PC-3 (cell line): ENCODE measurements around the gene ZFHX3. TPM values are rescaled to one million over a fixed set of nuclear protein-coding genes. Genes with fewer than 3 reads are reported as not detected.

Experiments used
- ATAC-seq: fragments of 200-7000 bp; cut with Tn5 transposase; 2 replicates; pipeline ENCODE4 v1.9.1; 2020; ENCODE audit warnings: mild to moderate bottlenecking, moderate library complexity
- BruUV-seq: library from RNA; stranded (reverse); fragments of 400-500 nt; replicated peaks from 2 replicates; lab custom pipeline; 2021; lab: Mats Ljungman, UMichigan
- CTCF ChIA-PET: fragments of 300-600 bp; sonication (Branson Sonifier 250); formaldehyde crosslinking; loops from one replicate; lab custom pipeline; 2022; ENCODE audit warnings: antibody characterized with exemption; lab: Charles Lee
- POLR2A ChIA-PET: fragments of 300-600 bp; sonication (Branson Sonifier 250); formaldehyde crosslinking; loops from one replicate; lab custom pipeline; 2022; ENCODE audit warnings: antibody characterized with exemption; ENCODE audit not compliant: unreplicated experiment; lab: Charles Lee
- DNase-seq: peaks from one replicate; pipeline ENCODE4 v3.0.0-alpha.2; 2015
- H2AFZ ChIP-seq: fragments of 300-600 bp; sonication (generic); 2 replicates; pipeline ENCODE4 v1.6.0; 2016; ENCODE audit warnings: antibody characterized with exemption, low read length
- H3F3A ChIP-seq: fragments of 300-600 bp; sonication (generic); one replicate; pipeline ENCODE4 v1.6.0; 2017; ENCODE audit warnings: antibody characterized with exemption, low read length, control low read depth, mild to moderate bottlenecking; ENCODE audit not compliant: unreplicated experiment
- H3K27ac ChIP-seq: fragments of 300-600 bp; sonication (generic); 2 replicates; pipeline ENCODE4 v1.5.1; 2016; ENCODE audit warnings: mild to moderate bottlenecking, low read length
- H3K27me3 ChIP-seq: fragments of 300-600 bp; sonication (generic); 2 replicates; pipeline ENCODE4 v1.6.1; 2016; ENCODE audit warnings: low read length, mixed read lengths
- H3K36me3 ChIP-seq: fragments of 300-600 bp; sonication (generic); 2 replicates; pipeline ENCODE4 v1.6.1; 2016; ENCODE audit warnings: low read depth, mixed run types, low read length, mixed read lengths
- H3K4me1 ChIP-seq: fragments of 300-600 bp; sonication (generic); 2 replicates; pipeline ENCODE4 v1.5.1; 2016; ENCODE audit warnings: low read length; ENCODE audit not compliant: insufficient read depth
- H3K4me2 ChIP-seq: fragments of 300-600 bp; sonication (generic); 2 replicates; pipeline ENCODE4 v1.6.0; 2016; ENCODE audit warnings: low read length
- H3K4me3 ChIP-seq: fragments of 300-600 bp; sonication (generic); 2 replicates; pipeline ENCODE4 v1.5.1; 2016; ENCODE audit warnings: mild to moderate bottlenecking, low read length, mixed read lengths
- H3K79me2 ChIP-seq: fragments of 300-600 bp; sonication (generic); 2 replicates; pipeline ENCODE4 v1.6.1; 2017; ENCODE audit warnings: low read length, mixed read lengths
- H3K9ac ChIP-seq: fragments of 300-600 bp; sonication (generic); 2 replicates; pipeline ENCODE4 v1.6.0; 2016; ENCODE audit warnings: mild to moderate bottlenecking, low read length
- H3K9me2 ChIP-seq: fragments of 300-600 bp; sonication (generic); replicated peaks from 2 replicates; pipeline ENCODE4 v1.6.1; 2016; ENCODE audit warnings: mixed run types, low read length, mixed read lengths
- H3K9me3 ChIP-seq: fragments of 300-600 bp; sonication (generic); 2 replicates; pipeline ENCODE4 v1.6.1; 2016; ENCODE audit warnings: low read length, mixed read lengths
- H4K20me1 ChIP-seq: fragments of 300-600 bp; sonication (generic); 2 replicates; pipeline ENCODE4 v1.6.1; 2016; ENCODE audit warnings: low read length, mixed read lengths
- EZH2 ChIP-seq: fragments of 300-600 bp; sonication (generic); IDR thresholded peaks from one replicate; pipeline ENCODE4 v1.6.1; 2017; ENCODE audit warnings: antibody characterized with exemption, mild to moderate bottlenecking, low read length; ENCODE audit not compliant: unreplicated experiment
- EZH2phosphoT487 ChIP-seq: fragments of 300-600 bp; sonication (generic); IDR thresholded peaks from 2 replicates; pipeline ENCODE4 v1.6.1; 2018; ENCODE audit warnings: mild to moderate bottlenecking, antibody characterized with exemption, low read length, borderline replicate concordance
- intact Hi-C: fragments of 100-400 bp; cut with micrococcal nuclease; formaldehyde crosslinking; loops from 2 replicates; pipeline ENCODE4 v1.9.0; 2023
- total RNA-seq: library from RNA; depleted of rRNA; stranded (reverse); fragments of >200 nt; gene quantifications from 2 replicates; pipeline ENCODE4 v1.2.3, GENCODE V29; 2014
- TF ChIP-seq, protein P1 (sequence below): fragments of 300-600 bp; sonication (generic); conservative IDR thresholded peaks from 2 replicates; pipeline ENCODE4 v1.5.1; 2017; ENCODE audit warnings: antibody characterized with exemption, low read depth, mild to moderate bottlenecking, low read length

ZFHX3 gene
- total RNA-seq, 1 experiment from 2014 or later, result 3.5 TPM

DNA sequence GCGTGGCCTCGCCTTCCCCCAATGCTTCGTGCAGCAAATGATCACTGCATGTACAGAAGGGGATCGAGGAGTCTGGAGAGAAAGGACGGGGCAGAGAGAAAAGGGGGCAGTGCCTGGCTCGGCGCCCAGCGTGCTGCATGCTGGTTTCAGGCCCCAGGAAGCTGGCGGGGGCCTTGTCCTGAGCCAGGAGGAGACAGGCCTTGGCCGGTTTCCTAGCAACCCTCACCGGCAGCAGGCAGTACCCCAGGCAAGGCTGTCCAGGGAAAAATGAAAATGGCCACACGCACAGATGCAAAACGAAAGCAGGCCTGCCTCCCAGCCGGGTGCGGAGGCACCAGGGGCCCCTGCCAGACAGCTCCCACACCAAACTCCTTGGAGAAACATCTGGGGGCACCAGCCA is 126.3 kb downstream of the ZFHX3 start:
- H3K4me3 ChIP-seq, result no peak overlapping the region
- TF ChIP-seq EZH2phosphoT487 (no peak), EZH2 (no peak)
- TF ChIP-seq, protein P1, sequence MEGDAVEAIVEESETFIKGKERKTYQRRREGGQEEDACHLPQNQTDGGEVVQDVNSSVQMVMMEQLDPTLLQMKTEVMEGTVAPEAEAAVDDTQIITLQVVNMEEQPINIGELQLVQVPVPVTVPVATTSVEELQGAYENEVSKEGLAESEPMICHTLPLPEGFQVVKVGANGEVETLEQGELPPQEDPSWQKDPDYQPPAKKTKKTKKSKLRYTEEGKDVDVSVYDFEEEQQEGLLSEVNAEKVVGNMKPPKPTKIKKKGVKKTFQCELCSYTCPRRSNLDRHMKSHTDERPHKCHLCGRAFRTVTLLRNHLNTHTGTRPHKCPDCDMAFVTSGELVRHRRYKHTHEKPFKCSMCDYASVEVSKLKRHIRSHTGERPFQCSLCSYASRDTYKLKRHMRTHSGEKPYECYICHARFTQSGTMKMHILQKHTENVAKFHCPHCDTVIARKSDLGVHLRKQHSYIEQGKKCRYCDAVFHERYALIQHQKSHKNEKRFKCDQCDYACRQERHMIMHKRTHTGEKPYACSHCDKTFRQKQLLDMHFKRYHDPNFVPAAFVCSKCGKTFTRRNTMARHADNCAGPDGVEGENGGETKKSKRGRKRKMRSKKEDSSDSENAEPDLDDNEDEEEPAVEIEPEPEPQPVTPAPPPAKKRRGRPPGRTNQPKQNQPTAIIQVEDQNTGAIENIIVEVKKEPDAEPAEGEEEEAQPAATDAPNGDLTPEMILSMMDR, result no peak
- no peak overlapping the region for H2AFZ ChIP-seq
- no TSS peak for BruUV-seq
- H3K79me2 ChIP-seq, result peaks cover 16% of the 10 kb centered on the region
- no peaks in the 10 kb centered on the region for H3K9me2 ChIP-seq
- H3K27me3 ChIP-seq, result no peaks in the 10 kb centered on the region
- POLR2A ChIA-PET, result no interaction called here
- H3K4me2 ChIP-seq, result no peak overlapping the region
- intact Hi-C loops, result no loop called here
- H3F3A ChIP-seq, result no peaks in the 10 kb centered on the region
- CTCF ChIA-PET, result no interaction called here
- H3K27ac ChIP-seq, result no peak overlapping the region
- H3K9ac ChIP-seq, result no peak overlapping the region
- peaks cover 2% of the 10 kb centered on the region for H3K4me1 ChIP-seq
- H4K20me1 ChIP-seq, result no peaks in the 10 kb centered on the region
- DNase-seq (no peak), ATAC-seq (no peak)
- H3K9me3 ChIP-seq, result no peaks in the 10 kb centered on the region
- H3K36me3 ChIP-seq, result no peaks in the 10 kb centered on the region

DNA sequence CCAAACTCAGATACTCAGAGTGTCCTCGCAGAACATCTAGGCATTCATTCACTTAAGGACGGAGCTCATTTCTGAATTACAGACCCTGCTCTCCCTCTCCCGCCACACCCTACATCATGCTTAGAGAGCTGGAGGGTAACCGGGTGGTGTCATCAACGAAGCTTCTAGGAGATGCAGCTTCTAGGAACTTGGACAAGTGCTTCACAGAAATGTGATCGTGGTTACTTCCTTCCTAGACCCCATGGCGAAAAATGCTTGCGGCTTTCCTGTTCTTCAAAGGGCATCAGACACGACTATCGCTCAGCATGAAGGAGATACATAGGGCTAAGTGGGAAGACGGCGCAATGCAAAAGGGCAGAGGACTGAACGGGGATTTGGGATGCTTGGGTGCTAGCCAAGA is 126.8 kb downstream of the ZFHX3 start:
- DNase-seq (no peak), ATAC-seq (no peak)
- no peaks in the 10 kb centered on the region for H3K27me3 ChIP-seq
- POLR2A ChIA-PET, result no interaction called here
- no peaks in the 10 kb centered on the region for H3K4me1 ChIP-seq
- H4K20me1 ChIP-seq, result no peaks in the 10 kb centered on the region
- intact Hi-C loops, result no loop called here
- no peak overlapping the region for H3K4me2 ChIP-seq
- no peak overlapping the region for H3K4me3 ChIP-seq
- no peak overlapping the region for H2AFZ ChIP-seq
- H3K27ac ChIP-seq, result no peak overlapping the region
- H3K36me3 ChIP-seq, result no peaks in the 10 kb centered on the region
- H3F3A ChIP-seq, result no peaks in the 10 kb centered on the region
- no peaks in the 10 kb centered on the region for H3K9me3 ChIP-seq
- TF ChIP-seq EZH2phosphoT487, result no peak
- TF ChIP-seq EZH2, result no peak
- TF ChIP-seq, protein P1, result no peak
- CTCF ChIA-PET, result interaction anchor here (0.5 to 0.6 kb wide), 2 partner anchors 132 to 1380 kb away, joined by 3 to 4 read pairs; no protein-coding TSS in a partner anchor
- no TSS peak for BruUV-seq
- no peak overlapping the region for H3K9ac ChIP-seq
- H3K79me2 ChIP-seq, result peaks cover 11% of the 10 kb centered on the region
- no peaks in the 10 kb centered on the region for H3K9me2 ChIP-seq

DNA sequence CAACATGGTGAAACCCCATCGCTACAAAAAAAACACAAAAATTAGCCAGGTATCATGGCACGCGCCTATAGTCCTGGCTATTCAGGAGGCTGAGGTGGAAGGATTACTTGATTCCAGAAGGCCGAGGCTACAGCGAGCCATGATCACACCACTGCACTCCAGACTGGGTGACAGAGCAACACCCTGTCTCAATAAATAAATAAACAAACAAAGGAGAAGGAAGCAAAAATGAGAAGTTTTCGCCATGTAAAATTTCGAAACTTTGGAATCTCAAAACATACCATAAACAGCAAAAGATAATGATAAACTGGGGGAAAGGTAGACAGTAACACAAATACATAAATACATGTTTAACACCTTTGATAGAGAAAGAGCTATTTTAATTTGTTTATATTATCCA is 130.9 kb downstream of the ZFHX3 start:
- Histone ChIP-seq H3K36me3 (no peaks in the 10 kb centered on the region), H3F3A (no peaks in the 10 kb centered on the region), H3K9me3 (no peaks in the 10 kb centered on the region), H4K20me1 (no peaks in the 10 kb centered on the region), H3K27ac (no peak overlapping the region), H3K4me2 (no peak overlapping the region), H3K9me2 (no peaks in the 10 kb centered on the region), H2AFZ (no peak overlapping the region), H3K4me1 (peaks cover 15% of the 10 kb centered on the region), H3K79me2 (no peaks in the 10 kb centered on the region), H3K9ac (no peak overlapping the region), H3K27me3 (no peaks in the 10 kb centered on the region), H3K4me3 (no peak overlapping the region)
- intact Hi-C loops, result no loop called here
- BruUV-seq, result no TSS peak
- no peak for DNase-seq
- ChIA-PET POLR2A (interaction anchor here (0.5 kb wide), 1 partner anchor 130 kb away, joined by 3 read pairs; no protein-coding TSS in a partner anchor), CTCF (no interaction called here)
- no peak for TF ChIP-seq EZH2phosphoT487
- no peak for TF ChIP-seq EZH2
- TF ChIP-seq, protein P1, result no peak
- no peak for ATAC-seq
